Fibroblast of lung (primary cell): ENCODE measurements around the gene ASTN1.

Experiments
- EZH2 ChIP-seq: IDR thresholded peaks from 2 replicates; pipeline ENCODE4 v1.5.1; 2012; ENCODE audit warnings: low read length, control low read depth, mild to moderate bottlenecking; ENCODE audit errors: missing control alignments
- TF ChIP-seq, protein P1 (sequence below), 2 donors: IDR thresholded peaks in 1 of 2; conservative IDR thresholded peaks in 1 of 2; 1 replicate in 1 of 2; 2 replicates in 1 of 2; pipeline ENCODE4 v1.5.1; 2011 to 2012; ENCODE audit warnings: low read length in 2 of 2, control low read depth in 1 of 2, inconsistent platforms in 1 of 2, low read depth in 1 of 2, mild to moderate bottlenecking in 1 of 2

DNA sequence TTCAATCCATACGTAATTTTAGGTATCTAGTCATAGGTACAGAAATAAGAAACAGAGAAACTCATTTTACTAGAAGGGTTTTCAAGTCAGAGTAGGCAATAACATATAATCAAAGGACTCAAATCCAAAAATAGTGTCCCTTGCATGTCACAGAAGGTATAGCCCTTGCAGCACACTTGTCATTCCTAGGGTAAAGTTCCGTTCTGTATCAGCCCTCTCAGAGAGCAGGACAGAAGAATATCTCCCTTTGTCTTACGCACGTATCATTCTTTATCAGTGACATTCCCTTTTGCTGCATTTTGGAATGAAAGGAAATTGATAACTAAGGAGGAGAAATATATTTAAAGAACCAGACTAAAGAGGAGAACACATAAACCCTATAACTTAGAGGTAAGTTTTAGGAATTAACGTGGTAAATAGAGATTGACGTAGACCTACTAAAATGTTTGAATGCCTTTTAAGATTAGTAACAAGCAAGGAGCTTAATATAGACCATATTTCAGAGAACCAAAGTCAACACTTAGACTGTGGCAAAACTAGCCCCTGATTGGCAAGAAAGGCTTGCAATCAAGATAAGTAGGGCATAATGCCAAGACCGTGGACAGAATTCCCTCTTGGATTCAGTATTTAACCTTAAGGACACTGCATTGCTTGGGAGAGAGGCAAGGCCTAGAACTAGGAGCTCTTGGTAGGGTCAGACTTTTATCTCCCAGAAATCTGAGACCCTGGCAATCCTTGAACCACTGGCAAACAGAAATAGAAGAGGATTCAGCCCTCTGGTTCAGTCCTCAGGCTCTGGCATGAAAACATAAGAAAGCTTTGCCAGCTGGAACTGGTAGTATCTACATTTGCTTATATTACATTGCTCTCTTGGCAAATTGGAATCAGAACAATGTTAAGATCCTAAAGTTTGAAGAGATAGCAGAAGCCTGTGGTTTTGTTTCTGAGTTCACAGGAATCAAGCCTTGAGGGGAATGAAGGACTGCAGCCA, 232.1 kb downstream of the ASTN1 start:
- TF ChIP-seq, protein P1, sequence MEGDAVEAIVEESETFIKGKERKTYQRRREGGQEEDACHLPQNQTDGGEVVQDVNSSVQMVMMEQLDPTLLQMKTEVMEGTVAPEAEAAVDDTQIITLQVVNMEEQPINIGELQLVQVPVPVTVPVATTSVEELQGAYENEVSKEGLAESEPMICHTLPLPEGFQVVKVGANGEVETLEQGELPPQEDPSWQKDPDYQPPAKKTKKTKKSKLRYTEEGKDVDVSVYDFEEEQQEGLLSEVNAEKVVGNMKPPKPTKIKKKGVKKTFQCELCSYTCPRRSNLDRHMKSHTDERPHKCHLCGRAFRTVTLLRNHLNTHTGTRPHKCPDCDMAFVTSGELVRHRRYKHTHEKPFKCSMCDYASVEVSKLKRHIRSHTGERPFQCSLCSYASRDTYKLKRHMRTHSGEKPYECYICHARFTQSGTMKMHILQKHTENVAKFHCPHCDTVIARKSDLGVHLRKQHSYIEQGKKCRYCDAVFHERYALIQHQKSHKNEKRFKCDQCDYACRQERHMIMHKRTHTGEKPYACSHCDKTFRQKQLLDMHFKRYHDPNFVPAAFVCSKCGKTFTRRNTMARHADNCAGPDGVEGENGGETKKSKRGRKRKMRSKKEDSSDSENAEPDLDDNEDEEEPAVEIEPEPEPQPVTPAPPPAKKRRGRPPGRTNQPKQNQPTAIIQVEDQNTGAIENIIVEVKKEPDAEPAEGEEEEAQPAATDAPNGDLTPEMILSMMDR (conservative IDR thresholded peaks at IDR 0.05 in 1 of 2, IDR thresholded peaks at IDR 0.05 in 1 of 2; ENCODE audit: low read depth in 1 of 2, low read length in 2 of 2) = no peak
- TF ChIP-seq EZH2 = no peak
